GM19043 (cell line): ENCODE measurements around the gene C16orf89.
"Not testable (repeated sequence)": the region's sequence is repeated elsewhere in the genome, so short reads cannot be mapped to it uniquely, and the experiment has no call there.

ENCODE experiments used
- ATAC-seq: cut with Tn5 transposase; IDR thresholded peaks from one replicate; pipeline ENCODE4 v1.9.1; 2021; ENCODE audit warnings: low read depth; ENCODE audit not compliant: unreplicated experiment

The C16orf89 gene

GRCh38 chr16:5085716-5086115 lies 20.0 kb upstream of the C16orf89 start:
- ATAC-seq, result not testable (repeated sequence)

DNA sequence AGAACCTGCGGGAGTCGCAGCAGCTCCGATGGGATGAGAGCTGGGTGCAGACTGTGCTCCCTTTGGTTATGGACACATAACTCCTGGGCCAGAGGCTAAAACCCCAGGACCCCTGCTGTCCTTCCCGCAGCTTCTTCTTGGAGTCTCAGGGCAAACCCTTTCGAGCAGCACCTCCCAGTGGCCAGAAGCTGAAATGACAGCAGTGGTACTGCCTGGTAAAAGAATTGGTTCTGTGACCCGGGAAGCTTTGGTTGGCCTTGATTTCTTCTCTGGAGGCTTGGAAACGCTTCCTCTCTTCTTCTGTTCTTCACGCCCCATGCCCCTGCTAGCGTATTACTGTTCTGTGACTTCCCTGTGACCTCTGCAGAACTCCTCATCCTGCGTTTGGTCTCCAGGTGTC lies 19.0 kb upstream of the C16orf89 start:
- not testable (repeated sequence) for ATAC-seq

DNA sequence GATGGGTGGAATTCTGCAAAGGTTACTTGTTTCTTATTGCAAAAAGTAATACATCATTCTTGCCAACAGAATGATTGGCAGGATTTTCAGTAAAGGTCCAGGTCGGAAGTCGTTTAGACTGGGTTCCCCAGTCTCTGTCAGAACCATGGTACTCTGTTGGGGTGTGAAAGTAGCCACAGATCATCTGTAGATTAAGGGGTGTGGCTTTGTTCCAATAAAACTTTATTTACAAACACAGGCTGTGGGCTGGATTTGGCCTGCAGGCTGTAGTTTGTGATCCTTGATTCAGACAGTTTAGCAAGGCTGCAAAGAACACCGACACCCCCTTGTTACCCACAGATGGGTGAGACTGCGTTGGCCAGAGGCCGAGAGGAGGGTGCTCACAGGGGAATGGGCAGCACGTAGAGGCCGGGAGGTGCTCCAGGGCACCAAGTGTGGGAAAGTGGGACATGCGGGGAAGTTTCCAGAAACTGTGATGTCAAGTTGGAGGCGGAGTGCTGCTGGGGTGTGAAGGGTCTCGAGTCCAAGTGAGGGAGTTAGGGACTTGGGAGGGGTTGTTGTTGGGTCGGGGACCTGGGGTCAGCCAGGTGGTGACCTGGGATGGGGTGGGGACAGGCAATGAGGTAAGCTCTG lies 18.5 kb upstream of the C16orf89 start:
- not testable (repeated sequence) for ATAC-seq

DNA sequence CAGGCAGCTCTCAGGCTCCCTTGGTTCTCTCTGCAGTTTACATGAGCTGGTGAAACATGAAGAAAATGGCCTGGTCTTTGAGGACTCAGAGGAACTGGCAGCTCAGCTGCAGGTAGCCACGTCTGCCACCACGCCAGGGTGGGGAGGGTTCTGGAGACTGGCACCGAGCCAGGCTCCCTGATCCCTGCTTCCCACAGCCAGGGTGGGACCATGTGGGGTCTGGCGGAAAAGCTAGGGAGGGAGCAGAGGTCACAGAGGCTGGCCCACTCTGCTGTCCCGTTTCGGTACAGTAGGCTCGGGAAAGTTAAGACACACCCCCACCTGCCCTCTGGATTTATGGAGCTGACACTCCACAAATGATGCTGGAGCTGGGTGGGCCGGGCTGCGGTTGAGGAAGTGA lies 17.9 kb upstream of the C16orf89 start:
- not testable (repeated sequence) for ATAC-seq

DNA sequence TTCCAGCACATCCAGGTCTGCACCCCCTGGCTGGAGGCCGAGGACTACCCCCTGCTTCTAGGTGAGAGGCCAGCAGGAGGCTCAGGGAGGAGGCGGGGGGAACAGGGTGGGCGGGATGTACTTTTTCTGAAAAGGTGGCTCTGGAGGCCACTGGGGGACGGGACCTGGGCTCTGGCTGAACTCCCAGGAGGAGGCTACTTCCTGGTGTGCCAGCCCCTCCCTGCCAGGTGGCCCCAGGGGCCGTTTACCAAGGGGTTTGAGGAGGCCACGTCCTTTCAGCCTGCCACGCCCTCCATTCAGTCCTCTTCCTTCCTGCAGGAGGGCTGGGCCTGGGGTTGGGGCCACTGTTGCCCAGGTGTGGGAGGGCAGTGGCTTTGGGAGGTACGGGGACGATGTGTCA lies 15.2 kb upstream of the C16orf89 start:
- not testable (repeated sequence) for ATAC-seq

DNA sequence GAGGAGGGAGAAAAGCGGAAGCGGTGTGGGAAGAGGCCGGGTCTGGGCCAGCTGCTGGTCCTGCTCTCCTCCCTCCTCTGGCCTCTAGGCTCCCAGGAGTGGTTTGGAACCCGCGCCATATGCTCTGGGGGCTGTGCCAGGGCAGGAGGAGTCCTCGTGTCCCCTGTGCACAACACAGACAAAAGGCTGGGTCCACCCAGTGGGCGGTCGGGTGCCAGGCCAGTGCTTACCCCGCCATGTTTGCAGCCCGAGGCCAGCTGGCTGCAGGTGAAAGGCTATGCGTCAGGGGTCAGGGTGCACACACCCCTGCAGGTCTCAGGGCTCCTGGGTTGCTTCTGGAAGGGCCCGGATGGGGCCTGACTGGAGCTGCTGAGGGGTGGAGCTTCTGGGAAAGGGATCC lies 14.7 kb upstream of the C16orf89 start:
- not testable (repeated sequence) for ATAC-seq

GRCh38 chr16:5078626-5079025 lies 12.9 kb upstream of the C16orf89 start:
- ATAC-seq, result no peak

- ATAC-seq, result no peak
Observed at GRCh38 chr16:5077304-5077703, 11.5 kb upstream of the C16orf89 start.

GRCh38 chr16:5075637-5076036 lies 9.9 kb upstream of the C16orf89 start:
- ATAC-seq, result no peak

DNA sequence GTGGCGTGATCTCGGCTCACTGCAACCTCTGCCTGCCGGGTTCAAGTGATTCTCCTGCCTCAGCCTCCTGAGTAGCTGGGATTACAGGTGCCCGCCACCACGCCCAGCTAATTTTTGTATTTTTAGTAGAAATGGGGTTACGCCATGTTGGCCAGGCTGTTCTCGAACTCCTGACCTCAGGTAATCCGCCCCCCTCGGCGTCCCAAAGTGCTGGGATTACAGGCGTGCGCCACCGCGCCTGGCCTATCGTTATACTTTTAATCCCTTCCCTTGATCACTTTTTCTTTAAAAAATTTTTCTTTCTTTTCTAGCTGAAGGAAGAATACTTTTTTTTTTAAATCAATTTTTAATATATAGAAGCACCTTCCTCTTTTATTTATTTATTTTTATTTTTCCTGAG lies 8.0 kb upstream of the C16orf89 start:
- not testable (repeated sequence) for ATAC-seq

DNA sequence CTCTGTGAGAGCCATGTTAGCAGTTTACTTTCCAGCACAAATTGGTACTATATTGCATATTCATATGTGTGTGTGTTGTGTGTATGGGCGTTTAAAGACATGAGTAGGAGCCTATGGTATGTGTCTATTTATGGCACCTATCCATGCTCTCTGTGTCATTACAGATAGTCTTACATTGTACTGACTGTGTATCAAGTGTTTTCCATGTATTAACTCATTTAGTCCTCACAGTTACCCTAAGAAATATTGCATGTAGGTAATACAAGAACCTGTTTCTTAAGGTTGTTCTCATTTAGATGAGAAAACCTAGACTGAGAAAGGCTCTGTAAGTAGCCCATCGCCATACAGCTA lies 7.5 kb upstream of the C16orf89 start:
- ATAC-seq, result no peak

GRCh38 chr16:5072334-5073278 lies 6.8 kb upstream of the C16orf89 start:
- no peak for ATAC-seq

GRCh38 chr16:5071681-5072333 lies 6.1 kb upstream of the C16orf89 start, which contains the start of gene ALG1:
TSS of gene ALG1 (plus strand) at chr16:5071843. CDS start at chr16:5071850, 7 bp downstream.
- peak; percentile 81 for ATAC-seq

DNA sequence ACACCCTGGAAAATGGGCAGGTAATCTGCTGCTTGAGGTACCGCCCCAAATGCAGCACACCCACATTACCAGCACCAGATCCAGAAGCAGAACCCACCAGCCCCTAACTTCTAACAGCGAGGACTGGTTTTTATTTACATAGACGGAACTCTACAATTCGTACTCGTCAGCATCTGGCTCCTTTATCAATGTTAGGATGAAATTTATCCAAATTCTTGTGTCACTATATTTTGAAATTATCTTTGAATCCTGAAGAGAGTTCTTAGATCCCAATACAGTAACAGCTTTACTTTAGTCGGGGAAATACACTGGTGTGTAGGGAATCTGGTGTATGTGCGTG lies 5.6 kb upstream of the C16orf89 start:
- no peak for ATAC-seq

GRCh38 chr16:5070431-5071186 lies 4.9 kb upstream of the C16orf89 start:
- no peak for ATAC-seq

GRCh38 chr16:5069854-5070253 lies 4.1 kb upstream of the C16orf89 start:
- no peak for ATAC-seq

DNA sequence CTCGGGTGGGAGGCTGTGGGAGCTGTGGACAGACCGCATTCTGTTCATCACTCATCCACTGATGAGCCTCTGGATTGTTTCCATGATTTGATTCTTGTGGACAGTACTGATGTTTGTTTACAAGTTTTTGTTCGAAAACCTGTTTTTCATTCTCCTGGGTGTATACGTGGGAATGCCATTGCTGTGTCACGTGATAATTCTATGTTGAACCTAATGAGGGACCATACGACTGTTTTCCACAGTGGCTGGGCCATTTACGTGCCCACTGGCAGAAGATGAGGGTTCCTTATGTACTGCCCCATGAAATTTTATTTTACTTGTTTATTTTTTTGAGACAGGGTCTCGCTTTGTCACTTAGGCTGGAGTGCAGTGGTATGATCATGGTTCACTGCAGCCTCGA lies 3.3 kb upstream of the C16orf89 start:
- no peak for ATAC-seq

- no peak for ATAC-seq
Observed at GRCh38 chr16:5066511-5066910, 755 bp upstream of the C16orf89 start.

- no peak for ATAC-seq
Observed at GRCh38 chr16:5065326-5065725, 430 bp downstream of the C16orf89 start.

DNA sequence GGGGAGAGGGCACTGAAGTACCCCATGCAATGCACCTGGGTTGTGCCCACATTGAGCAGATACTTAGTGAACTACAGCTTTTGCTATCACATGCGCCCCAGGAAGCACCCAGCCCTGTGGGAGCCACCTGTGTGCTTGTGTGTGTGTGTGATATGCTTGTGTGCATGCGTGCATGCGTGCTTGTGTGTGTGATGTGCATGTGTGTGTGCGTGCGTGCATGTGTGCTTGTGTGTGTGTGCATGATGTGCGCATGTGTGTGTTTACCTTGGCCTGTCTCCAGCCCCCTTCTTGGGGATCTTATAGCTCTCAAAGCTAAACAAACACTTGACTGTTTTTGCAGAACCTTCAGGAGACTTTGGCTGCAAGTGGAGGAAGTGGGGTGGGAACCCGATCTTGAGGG lies 841 bp downstream of the C16orf89 start:
- no peak for ATAC-seq
